HepG2 (cell line): Measurements from ENCODE around the gene SP6. TPM values are rescaled to one million over a fixed set of nuclear protein-coding genes. Genes with fewer than 3 reads are reported as not detected.

Source experiments
- ASH2L ChIP-seq: fragments of 300-600, 200-600 bp; sonication (generic); IDR thresholded peaks from 2 replicates; pipeline ENCODE4 v1.7.0; 2017; ENCODE audit warnings: low read depth, mild to moderate bottlenecking, moderate library complexity, mixed read lengths, low read length; ENCODE audit not compliant: insufficient read length
- HDAC2 ChIP-seq: sonication (generic); formaldehyde crosslinking; IDR thresholded peaks from 2 replicates; pipeline ENCODE4 v1.4.0; 2020; ENCODE audit warnings: missing genetic modification reagents
- HDAC6 ChIP-seq: fragments of 200-600 bp; sonication (generic); IDR thresholded peaks from 2 replicates; pipeline ENCODE4 v1.7.0; 2017; ENCODE audit warnings: mild to moderate bottlenecking, antibody characterized with exemption, low read length, low read depth
- HNRNPLL ChIP-seq: fragments of 200-400 bp; formaldehyde crosslinking; IDR thresholded peaks from 2 replicates; pipeline ENCODE4 v1.6.1; 2017; ENCODE audit warnings: mild to moderate bottlenecking, low read depth, low read length; ENCODE audit not compliant: poor library complexity, severe bottlenecking
- MED1 ChIP-seq: sonication (generic); formaldehyde crosslinking; IDR thresholded peaks from 2 replicates; pipeline ENCODE4 v1.4.0; 2020; ENCODE audit warnings: missing genetic modification reagents
- MEIS1 ChIP-seq: sonication (generic); formaldehyde crosslinking; IDR thresholded peaks from 2 replicates; pipeline ENCODE4 v1.9.0; 2021; ENCODE audit warnings: mild to moderate bottlenecking, missing genetic modification reagents, moderate library complexity, borderline replicate concordance
- NPAS2 ChIP-seq: sonication (generic); formaldehyde crosslinking; IDR thresholded peaks from 2 replicates; pipeline ENCODE4 v1.8.0; 2022; ENCODE audit warnings: mild to moderate bottlenecking, missing genetic modification reagents, borderline replicate concordance
- RAD51 ChIP-seq: fragments of 450-650 bp; IDR thresholded peaks from 2 replicates; pipeline ENCODE4 v1.6.1; 2016; ENCODE audit warnings: borderline replicate concordance
- RBFOX2 ChIP-seq: fragments of 200-400 bp; formaldehyde crosslinking; IDR thresholded peaks from 2 replicates; pipeline ENCODE4 v1.6.1; 2017; ENCODE audit warnings: low read depth, mild to moderate bottlenecking, low read length
- ZFP37 ChIP-seq: sonication (generic); formaldehyde crosslinking; IDR thresholded peaks from 2 replicates; pipeline ENCODE4 v1.4.0; 2020; ENCODE audit warnings: missing genetic modification reagents, borderline replicate concordance
- ZNF652 ChIP-seq: IDR thresholded peaks from 2 replicates; pipeline ENCODE4 v1.6.1; 2016; ENCODE audit warnings: low read depth, borderline replicate concordance
- ZNF850 ChIP-seq: sonication (generic); formaldehyde crosslinking; conservative IDR thresholded peaks from 2 replicates; pipeline ENCODE4 v1.9.0; 2021; ENCODE audit warnings: mild to moderate bottlenecking, missing genetic modification reagents
- polyA plus RNA-seq, 8 experiments: library from polyadenylated mRNA; depleted of rRNA in 3 of 8; stranded (reverse) in 7 of 8; unstranded in 1 of 8; fragments of >200 nt; fragmentation: Illumina TruSeq in 4 of 8; extraction: Trizol in 4 of 8; gene quantifications; 2 replicates each; pipeline versions ENCODE4 v1.2.1 to v1.2.3, GENCODE V29; 2011 to 2016; ENCODE audit warnings: low read depth in 4 of 8, missing spikeins in 1 of 8, mixed read lengths in 1 of 8; ENCODE audit not compliant: insufficient read depth in 1 of 8
- total RNA-seq, 5 experiments: library from RNA; depleted of rRNA; stranded (reverse); fragments of >200 nt; fragmentation: Illumina TruSeq; extraction: Trizol; gene quantifications; 2 replicates each; pipeline ENCODE4 v1.2.3, GENCODE V29; 2016; ENCODE audit warnings: low read depth in 1 of 5
- TF ChIP-seq, protein P1 (sequence below): sonication (generic); formaldehyde crosslinking; IDR thresholded peaks from 2 replicates; pipeline ENCODE4 v1.4.0; 2020; ENCODE audit warnings: missing genetic modification reagents

SP6 gene
- total and polyA plus RNA-seq, 2 of the 13 experiments (the other 11 are each of a cell fraction or from before 2014, with no cell fraction given), result 0.07 TPM

DNA sequence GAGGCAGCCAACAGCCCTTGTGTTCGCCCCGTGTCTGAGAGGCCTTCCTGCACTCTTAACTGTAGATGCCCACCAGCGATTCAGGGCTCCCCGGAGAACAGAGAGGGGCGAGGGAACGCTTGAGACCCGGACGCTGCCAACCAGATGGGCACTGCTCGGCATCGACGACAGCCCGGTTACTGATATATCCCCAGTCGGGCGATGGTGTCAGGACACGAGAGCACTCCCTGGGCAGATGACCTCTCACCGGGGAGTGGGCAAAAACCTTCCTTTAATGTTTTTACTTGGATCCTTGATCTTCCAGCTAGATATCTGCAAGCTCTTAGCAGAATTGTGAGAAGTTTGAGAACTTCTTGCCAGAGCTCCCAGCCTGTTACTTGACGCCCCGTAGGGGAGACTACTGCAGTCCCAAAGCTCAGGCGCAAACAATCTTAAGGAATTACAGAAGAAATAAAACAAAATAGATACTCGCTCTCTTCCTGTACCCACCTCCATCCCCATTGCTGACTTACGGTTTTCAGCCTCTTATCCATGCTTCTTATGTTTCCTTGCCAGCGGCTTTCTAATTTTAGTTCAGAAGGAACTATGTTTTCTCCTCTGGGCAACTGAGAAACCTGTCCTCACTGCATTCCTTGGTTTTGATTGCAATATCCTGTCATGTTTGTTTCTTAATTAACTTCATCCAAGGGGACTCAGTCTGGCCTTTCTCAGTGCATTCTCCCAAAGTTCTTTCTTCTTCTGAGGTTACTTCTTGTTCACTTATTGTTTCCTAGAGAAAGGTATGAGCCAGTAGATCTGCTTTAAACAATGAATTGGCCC lies 45.9 kb upstream of the SP6 start (continued):
- TF ChIP-seq, protein P1, sequence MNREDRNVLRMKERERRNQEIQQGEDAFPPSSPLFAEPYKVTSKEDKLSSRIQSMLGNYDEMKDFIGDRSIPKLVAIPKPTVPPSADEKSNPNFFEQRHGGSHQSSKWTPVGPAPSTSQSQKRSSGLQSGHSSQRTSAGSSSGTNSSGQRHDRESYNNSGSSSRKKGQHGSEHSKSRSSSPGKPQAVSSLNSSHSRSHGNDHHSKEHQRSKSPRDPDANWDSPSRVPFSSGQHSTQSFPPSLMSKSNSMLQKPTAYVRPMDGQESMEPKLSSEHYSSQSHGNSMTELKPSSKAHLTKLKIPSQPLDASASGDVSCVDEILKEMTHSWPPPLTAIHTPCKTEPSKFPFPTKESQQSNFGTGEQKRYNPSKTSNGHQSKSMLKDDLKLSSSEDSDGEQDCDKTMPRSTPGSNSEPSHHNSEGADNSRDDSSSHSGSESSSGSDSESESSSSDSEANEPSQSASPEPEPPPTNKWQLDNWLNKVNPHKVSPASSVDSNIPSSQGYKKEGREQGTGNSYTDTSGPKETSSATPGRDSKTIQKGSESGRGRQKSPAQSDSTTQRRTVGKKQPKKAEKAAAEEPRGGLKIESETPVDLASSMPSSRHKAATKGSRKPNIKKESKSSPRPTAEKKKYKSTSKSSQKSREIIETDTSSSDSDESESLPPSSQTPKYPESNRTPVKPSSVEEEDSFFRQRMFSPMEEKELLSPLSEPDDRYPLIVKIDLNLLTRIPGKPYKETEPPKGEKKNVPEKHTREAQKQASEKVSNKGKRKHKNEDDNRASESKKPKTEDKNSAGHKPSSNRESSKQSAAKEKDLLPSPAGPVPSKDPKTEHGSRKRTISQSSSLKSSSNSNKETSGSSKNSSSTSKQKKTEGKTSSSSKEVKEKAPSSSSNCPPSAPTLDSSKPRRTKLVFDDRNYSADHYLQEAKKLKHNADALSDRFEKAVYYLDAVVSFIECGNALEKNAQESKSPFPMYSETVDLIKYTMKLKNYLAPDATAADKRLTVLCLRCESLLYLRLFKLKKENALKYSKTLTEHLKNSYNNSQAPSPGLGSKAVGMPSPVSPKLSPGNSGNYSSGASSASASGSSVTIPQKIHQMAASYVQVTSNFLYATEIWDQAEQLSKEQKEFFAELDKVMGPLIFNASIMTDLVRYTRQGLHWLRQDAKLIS (CRISPR knock-in tag), result no peak
- TF ChIP-seq ZNF652 (no peak), ZNF850 (CRISPR knock-in tag) (no peak), RAD51 (no peak), ASH2L (peak; percentile 56), NPAS2 (CRISPR knock-in tag) (no peak), HNRNPLL (peak; percentile 4), HDAC2 (peak; percentile 42), ZFP37 (CRISPR knock-in tag) (no peak), HDAC6 (no peak), MEIS1 (CRISPR knock-in tag) (peak; percentile 34; the same call in 1 of the 2 replicates), RBFOX2 (no peak; the same call in 1 of the 2 replicates), MED1 (CRISPR knock-in tag) (0 out of 2 replicates have a peak, but pooled peaks have one; percentile 0)
